Activated CD8-positive, alpha-beta memory T cell treated with anti-CD3 and anti-CD28 coated beads for 1 hour (primary cell): ENCODE results near the gene DENND4B.

ENCODE experiments used
- DNase-seq, 2 donors: peaks; one replicate each; pipeline ENCODE4 v3.0.0-alpha.2; 2020; ENCODE audit warnings: low read depth in 1 of 2; ENCODE audit errors: extremely low read depth in 1 of 2

DENND4B gene

GRCh38 chr1:153951183-153951582, 4.7 kb upstream of the DENND4B start:
- DNase-seq: no peak

GRCh38 chr1:153945795-153946621, 510 bp downstream of the DENND4B start:
- DNase-seq: peak in 1 of 2 donors; percentile 62

GRCh38 chr1:153945131-153945794, 1.3 kb downstream of the DENND4B start:
- DNase-seq: peak; percentile 57 to 65

GRCh38 chr1:153944827-153945117, 1.7 kb downstream of the DENND4B start:
- no peak for DNase-seq

GRCh38 chr1:153944005-153944826, 2.3 kb downstream of the DENND4B start:
- no peak for DNase-seq

GRCh38 chr1:153942766-153943549, 3.6 kb downstream of the DENND4B start:
- DNase-seq: no peak

- no peak for DNase-seq
These were observed 4.4 kb downstream of the DENND4B start for GRCh38 chr1:153941826-153942725.

- no peak for DNase-seq
These were observed 5.8 kb downstream of the DENND4B start for GRCh38 chr1:153940756-153941155.

- no peak for DNase-seq
These were observed 7.0 kb downstream of the DENND4B start for GRCh38 chr1:153939476-153939875.

- no peak for DNase-seq
These were observed 7.5 kb downstream of the DENND4B start for GRCh38 chr1:153938996-153939395.

- no peak for DNase-seq
These were observed 9.2 kb downstream of the DENND4B start for GRCh38 chr1:153937331-153937730.

- DNase-seq: no peak
These were observed 10.3 kb downstream of the DENND4B start for GRCh38 chr1:153936011-153936802.

GRCh38 chr1:153934746-153935145, 11.8 kb downstream of the DENND4B start:
- no peak for DNase-seq

GRCh38 chr1:153933955-153934354, 12.6 kb downstream of the DENND4B start:
- no peak for DNase-seq

GRCh38 chr1:153933430-153933829, 13.1 kb downstream of the DENND4B start:
- no peak for DNase-seq

- no peak for DNase-seq
These were observed 14.1 kb downstream of the DENND4B start for GRCh38 chr1:153932156-153933131.

- no peak for DNase-seq
These were observed 16.3 kb downstream of the DENND4B start for GRCh38 chr1:153929981-153930948.
